ENCODE results near the gene SGK2.
"Not testable (repeated sequence)": the region's sequence is repeated elsewhere in the genome, so short reads cannot be mapped to it uniquely, and the experiment has no call there.

The SGK2 gene

DNA sequence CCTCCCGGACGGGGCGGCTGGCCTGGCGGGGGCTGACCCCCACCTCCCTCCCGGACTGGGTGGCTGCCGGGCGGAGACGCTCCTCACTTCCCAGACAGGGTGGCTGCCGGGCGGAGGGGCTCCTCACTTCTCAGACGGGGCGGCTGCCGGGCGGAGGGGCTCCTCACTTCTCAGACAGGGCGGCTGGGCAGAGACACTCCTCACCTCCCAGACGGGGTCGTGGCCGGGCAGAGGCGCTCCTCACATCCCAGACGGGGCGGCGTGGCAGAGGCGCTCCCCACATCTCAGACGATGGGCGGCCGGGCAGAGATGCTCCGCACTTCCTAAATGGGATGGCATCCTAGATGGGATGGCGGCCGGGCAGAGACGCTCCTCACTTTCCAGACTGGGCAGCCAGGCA is 48.5 kb downstream of the SGK2 start:
- DNase-seq, result not testable (repeated sequence)

DNA sequence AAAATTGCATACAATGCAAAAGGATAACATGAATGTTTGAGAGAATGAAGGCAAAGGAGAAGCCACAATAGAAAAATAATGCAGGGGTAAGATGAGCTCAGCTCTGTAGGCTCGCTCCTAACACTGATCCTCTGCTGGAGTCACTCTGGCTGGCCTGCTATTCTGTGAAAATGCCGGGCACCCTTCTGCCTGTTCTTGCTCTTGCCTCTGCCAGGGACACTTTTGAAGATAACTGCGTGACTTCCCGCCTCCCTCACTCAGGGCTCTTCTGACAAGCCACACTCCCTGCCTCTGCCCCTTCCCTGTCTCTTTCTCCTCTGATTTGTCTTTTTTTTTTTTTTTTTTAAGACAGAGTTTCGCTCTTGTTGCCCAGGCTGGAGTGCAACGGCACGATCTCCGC is 72.8 kb downstream of the SGK2 start:
- no peak for DNase-seq

All from NCI-H1417 (cell line).